NOMO-1 treated with dmso at 0.1 percent for 144 hours (cell line): Measurements from ENCODE around the gene TRMT61A.

Source experiments
- DNase-seq: peaks from one replicate; lab custom pipeline; 2025; ENCODE audit not compliant: unreplicated experiment; lab: John Stamatoyannopoulos, UW

The TRMT61A gene

GRCh38 chr14:103533999-103534575 lies 5.1 kb downstream of the TRMT61A start:
- DNase-seq: no peak

DNA sequence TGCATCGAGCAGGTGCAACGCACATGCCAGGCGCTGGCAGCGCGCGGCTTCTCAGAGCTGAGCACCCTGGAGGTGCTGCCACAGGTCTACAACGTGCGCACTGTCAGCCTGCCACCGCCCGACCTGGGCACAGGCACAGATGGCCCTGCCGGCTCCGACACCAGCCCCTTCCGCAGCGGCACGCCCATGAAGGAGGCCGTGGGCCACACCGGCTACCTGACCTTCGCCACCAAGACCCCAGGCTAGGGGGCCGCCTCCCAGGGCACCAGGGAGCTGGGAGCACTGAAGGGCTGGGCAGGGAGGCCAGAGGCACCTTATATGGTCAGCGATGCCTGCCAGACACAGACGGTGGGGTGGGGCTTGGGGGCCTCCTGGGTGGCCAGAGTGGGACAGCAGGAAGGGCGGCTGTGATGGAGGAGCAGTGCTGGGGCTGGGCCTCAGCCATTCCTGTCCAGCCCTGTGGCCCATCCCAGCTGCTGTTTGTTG lies 5.6 kb downstream of the TRMT61A start:
- no peak for DNase-seq

DNA sequence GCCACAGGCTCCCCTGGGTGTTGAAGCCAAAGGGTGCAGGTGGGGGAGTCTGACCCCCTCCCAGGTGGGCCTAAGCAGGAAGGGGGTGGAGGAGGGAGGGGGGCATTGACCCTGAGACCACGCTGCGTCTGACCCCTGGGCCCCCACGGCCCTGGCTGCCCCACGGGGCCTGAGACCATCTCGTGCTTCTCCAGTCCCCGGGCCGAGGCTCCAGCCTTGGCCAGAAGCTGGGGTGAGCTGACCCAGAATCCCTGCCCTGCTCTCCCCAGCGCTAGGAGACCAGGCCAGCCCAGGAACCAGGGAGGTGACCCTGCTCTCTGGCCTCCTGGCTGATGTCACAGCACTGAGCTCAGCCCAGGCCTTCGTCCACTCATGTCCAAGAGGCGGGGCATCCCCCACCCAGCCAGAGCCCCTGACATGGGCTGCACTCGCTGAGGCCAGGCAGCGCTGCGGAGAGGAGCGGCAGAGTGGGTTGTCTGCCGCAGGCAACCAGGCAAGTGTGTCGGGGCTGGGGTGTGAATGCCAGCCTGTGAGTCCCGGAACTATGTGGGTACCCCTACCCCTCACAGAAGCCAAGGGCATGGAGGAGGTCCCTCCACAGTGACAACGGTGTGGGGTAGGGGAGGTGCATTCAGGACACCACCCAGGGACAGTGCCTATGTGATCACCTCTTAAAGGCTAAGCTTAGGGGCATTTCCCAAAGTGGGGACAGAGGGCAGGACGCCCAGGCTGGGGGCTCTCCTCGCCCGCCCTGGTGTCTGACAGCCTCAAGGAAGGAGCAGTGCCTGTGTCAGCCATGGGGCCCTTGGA lies 6.3 kb downstream of the TRMT61A start:
- no peak for DNase-seq

DNA sequence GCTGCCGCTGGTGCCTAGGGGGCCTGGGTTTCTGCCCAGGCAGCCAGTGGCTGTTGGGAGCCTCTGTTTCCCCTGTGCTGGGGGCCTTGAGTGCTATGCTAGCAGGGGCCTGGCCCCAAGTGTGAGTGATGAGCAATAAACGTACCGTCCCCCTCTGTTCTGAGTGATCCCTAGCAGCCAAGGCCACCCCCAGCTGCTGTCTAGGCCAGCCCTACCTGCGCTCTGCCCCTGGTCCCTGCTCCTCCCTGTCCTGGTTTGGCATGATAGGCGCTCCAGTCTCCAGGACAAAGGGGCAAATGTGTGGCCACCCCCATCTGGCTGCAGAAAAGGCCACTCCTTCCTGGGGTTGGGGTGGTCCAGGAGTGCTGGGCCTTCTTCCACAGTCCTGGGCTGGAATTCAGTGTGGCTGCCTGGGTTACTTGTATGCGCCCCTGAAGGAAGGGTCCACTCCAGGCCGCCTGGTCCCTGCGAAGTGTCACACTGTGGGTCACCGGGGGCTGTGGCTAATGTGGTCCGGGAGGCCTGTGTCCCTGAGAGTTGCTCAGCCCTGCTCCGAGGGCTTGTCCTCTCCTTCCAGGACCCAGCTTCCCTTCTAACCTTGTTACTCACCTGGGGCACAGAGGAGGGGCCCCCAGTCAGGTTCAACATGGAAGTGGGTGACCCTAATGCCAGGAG lies 7.0 kb downstream of the TRMT61A start:
- DNase-seq: no peak

DNA sequence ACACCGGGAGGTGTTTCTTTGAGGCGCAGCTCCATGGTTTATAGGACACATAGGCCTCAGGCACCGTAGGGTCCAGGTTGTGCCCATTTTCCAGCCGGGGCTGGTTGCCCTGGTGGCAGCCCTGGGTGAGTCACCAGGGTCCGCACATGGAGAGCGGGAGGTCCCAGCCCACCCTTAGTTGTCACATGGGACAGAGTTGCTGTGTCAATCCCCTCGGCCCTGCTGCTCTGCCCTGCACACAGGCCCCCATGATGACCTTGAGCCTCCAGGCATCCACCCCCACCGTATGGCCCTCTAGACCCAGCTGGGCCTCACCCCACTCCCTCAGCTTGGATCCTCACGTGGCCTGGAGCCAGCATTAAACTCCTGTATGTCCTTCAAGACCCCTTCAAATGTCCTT lies 7.7 kb downstream of the TRMT61A start:
- no peak for DNase-seq

GRCh38 chr14:103537175-103537990 lies 8.4 kb downstream of the TRMT61A start:
- no peak for DNase-seq

DNA sequence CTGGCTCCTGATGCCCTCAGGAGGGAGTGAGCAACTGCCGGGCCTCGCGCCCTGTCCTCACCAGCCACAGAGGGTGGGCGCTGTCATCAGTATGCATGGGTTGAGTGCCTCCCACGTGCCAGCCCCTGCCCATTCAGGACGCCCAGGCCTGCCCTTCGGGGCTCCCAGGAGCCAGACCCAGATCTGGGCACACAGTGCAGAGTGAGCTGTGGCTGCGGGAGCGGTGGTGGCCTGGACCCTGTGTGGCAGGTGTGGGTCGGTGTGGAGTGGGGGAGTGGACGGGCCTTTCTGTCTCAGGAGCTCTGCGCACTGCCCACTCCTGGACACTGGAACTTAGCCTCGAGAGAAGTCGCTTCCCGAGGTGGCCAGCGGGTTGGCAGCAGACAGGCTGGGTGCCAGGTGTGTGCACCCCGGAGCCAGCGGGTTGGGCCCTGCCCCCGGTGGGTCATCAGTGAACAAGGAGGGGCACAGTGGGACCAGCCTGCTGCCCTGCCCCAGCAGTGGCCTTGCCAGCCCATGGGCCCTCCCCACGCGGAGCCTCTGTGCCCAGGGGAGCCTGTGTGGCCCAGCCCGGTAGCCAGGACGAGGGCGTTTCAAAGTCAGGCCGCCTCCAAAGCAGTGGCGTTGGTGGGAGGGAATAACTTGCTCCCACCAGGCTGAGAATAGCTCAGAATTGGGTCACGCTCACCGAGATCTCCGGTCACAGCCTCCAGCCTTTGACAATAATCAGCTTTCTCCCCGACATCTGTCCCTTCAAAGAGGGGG lies 9.5 kb downstream of the TRMT61A start:
- DNase-seq: no peak

DNA sequence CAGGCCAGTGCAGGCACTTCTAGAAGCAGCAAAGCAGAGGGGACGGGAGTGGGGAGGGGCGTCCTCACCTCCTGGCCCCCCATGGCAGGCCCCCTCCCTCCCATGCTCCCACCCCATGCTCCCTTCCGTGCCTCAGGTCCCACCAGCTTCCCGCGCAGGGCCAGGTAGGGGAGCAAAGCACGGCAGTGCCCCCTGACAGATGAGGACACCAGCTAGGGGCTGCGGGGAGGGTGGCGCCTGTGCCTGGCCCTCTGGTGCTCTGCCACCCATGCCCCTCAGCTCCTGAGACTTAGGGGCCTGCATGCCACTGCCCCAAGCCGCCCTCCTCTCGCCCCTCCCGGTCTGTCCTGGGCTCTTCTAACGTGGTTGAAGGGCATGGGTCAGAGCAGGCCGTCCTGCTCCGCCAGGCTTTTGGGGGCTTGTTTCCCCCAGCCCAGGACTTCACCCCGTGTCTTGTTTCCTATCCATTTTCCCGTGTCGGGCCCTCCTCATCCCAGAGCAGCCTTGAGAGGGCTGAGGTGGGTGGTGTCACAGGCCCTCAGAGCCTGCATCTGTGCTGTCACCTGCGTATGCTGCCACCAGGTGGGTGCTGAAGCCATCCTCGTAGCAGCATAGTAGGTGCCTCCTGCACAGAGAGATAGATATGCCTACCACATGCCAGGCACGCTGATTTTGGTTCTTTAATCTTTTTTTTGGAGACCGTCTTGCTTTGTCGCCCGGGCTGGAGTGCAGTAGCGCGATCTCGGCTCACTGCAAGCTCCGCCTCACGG lies 10.2 kb downstream of the TRMT61A start:
- no peak for DNase-seq

DNA sequence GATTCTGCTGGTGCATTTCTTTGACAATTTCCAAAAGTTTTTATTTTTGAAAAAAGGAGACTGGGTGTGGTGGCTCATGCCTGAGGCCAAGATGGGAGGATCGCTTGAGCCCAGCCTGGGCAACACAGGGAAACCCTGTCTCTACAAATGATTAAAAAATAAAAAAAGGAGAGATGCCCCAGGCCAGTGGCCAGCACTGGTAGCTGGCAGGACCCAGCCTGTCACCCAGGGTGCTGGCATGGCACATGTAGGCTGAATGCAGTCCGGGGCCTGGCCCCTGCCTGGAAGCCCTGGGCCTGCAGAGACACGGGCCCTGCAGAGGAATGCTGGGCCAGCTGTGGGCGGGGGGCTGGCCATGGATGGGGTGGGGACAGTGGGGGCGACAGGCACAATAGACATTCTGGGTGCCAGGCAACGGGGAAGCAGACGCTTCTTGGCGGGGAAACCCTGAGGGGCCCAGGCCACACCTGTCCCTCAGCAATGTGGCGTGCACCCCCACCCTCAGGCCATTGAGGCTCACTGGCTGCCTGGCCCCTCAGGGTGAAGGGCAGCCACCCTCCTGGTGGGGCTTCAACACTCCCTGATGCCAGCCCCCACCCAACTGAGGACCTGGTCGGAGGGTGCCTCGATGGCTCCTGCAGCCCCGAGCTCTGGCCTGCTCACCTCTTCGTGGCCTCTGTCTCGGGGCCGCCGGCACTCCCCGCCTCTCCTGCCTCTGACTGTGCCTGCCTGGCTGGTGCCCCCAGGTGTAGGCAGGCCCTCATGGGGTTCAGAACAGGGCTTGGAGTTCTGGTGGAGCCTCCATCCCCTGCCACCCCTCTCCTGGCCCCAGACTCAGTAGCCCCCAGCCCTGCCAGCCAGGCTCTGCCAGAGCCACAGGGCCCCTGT lies 12.1 kb downstream of the TRMT61A start:
- DNase-seq: no peak

- DNase-seq: no peak
Measured at GRCh38 chr14:103541709-103542604, 13.0 kb downstream of the TRMT61A start.

DNA sequence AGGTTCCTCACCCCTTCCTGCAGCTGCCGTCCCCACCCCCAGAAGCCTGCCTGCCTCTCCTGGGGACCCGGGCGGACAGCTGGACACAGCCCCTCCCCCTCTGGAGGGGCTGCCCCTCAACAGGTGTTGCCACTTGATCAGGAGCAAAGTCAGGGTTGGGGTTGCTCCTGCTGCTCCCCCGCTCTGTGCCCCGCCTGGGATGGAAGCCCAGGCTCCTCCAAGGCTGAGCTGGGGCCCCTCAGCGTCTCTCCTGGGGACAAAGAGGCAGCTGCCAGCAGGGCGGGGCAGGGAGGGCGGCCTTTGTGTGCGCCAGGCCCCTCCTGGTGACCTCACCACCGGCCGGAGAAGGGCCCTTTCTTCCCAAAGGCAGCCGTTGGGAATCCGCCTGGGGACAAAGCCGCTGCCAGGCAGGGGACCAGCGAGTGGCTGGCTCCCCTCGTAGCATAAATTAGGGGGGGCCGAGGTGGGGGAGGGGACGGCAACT lies 13.7 kb downstream of the TRMT61A start:
- DNase-seq: no peak

DNA sequence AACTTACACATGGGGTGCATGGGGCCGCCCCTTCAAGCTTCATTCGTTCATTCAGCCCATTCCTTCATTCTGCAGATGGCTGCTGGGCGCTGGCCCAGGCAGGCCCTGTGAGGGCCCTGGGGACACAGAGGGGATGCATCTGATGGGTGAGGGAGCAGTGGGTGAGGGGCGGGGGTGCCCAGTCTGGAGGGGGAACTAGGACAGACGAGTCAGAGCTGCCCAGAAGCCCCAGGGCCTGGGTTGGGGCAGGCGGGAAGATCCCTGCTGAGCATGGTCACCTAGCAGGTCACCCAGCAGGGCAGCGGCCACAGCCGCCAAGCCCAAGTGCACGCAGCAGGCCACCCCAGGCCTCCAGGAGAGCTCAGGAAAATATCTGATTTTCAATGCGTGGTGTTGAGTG lies 14.1 kb downstream of the TRMT61A start:
- no peak for DNase-seq

GRCh38 chr14:103543721-103544387 lies 14.9 kb downstream of the TRMT61A start:
- no peak for DNase-seq

DNA sequence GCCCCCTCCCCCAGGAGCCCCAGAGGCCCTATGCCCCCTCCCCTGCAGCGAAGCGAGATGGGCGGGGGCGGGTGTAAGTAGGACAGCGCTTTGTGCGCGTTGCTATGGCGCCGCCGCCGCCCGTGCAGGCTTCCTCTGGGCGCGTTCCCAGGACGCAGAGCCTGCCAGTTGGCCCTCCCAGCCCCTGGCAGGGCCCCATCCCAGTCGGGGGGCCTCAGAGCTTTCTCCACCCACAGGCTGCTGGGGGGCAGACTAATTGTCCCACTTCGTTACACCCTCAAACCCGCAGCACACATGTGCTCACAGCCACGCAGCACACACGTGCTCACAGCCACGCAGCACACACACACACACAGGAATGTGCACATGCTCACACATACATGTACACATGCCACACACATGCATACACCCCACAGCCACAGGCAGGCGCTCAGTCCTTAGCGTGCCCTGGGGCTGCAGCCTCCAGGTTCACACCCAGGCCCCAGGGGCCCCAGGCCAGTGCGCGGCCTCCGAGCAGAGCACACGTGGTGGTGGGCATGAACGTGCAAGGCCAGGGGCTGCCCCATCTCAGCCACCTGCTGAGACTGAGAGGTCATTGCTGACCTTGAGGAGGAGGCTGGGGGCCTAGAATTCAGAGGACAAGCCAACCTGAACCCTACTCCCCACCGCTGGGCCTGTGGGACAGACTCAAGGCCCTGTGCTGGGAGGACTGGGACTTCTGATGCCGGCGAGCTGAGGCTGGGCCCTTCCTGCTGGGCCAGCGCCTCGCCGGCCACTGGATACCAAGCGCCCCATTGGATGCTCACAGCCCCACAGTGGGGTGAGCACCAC lies 15.6 kb downstream of the TRMT61A start:
- no peak for DNase-seq

GRCh38 chr14:103545219-103545914 lies 16.4 kb downstream of the TRMT61A start:
- DNase-seq: no peak
